HG03196 (cell line): ENCODE measurements around the gene HRCT1.
"Not testable (repeated sequence)": the region's sequence is repeated elsewhere in the genome, so short reads cannot be mapped to it uniquely, and the experiment has no call there.

Experiments
- ATAC-seq: cut with Tn5 transposase; IDR thresholded peaks from one replicate; pipeline ENCODE4 v1.9.1; 2021; ENCODE audit not compliant: unreplicated experiment

The HRCT1 gene

GRCh38 chr9:35892051-35892450, 14.0 kb upstream of the HRCT1 start:
- no peak for ATAC-seq

- ATAC-seq, result no peak
Observed at GRCh38 chr9:35896570-35896969, 9.4 kb upstream of the HRCT1 start.

- ATAC-seq, result not testable (repeated sequence)
Observed at GRCh38 chr9:35897376-35898099, 8.5 kb upstream of the HRCT1 start.

- ATAC-seq, result no peak
Observed at GRCh38 chr9:35898337-35898736, 7.7 kb upstream of the HRCT1 start.

- no peak for ATAC-seq
Observed at GRCh38 chr9:35899021-35899420, 7.0 kb upstream of the HRCT1 start.

GRCh38 chr9:35903049-35903448, 3.0 kb upstream of the HRCT1 start:
- ATAC-seq, result no peak

GRCh38 chr9:35904338-35904737, 1.7 kb upstream of the HRCT1 start:
- ATAC-seq, result no peak

GRCh38 chr9:35905051-35905781, 786 bp upstream of the HRCT1 start:
- ATAC-seq, result no peak

GRCh38 chr9:35906923-35907699, 1.1 kb downstream of the HRCT1 start:
- ATAC-seq, result no peak

- no peak for ATAC-seq
Observed at GRCh38 chr9:35907711-35908503, 1.9 kb downstream of the HRCT1 start.

- no peak for ATAC-seq
Observed at GRCh38 chr9:35908504-35909125, 2.6 kb downstream of the HRCT1 start.

- no peak for ATAC-seq
Observed at GRCh38 chr9:35909274-35909673, 3.3 kb downstream of the HRCT1 start, which contains the start of gene SPAAR. TSS of gene SPAAR (plus strand) at chr9:35909490. CDS start at chr9:35910464, 974 bp downstream.

GRCh38 chr9:35909687-35910612, 3.9 kb downstream of the HRCT1 start:
- no peak for ATAC-seq

- ATAC-seq, result no peak
Observed at GRCh38 chr9:35910613-35911359, 4.8 kb downstream of the HRCT1 start.

- ATAC-seq, result no peak
Observed at GRCh38 chr9:35911690-35912089, 5.7 kb downstream of the HRCT1 start.

GRCh38 chr9:35912791-35913400, 6.9 kb downstream of the HRCT1 start:
- no peak for ATAC-seq

GRCh38 chr9:35913429-35913828, 7.4 kb downstream of the HRCT1 start:
- ATAC-seq, result not testable (repeated sequence)

GRCh38 chr9:35914301-35914807, 8.4 kb downstream of the HRCT1 start:
- no peak for ATAC-seq
